ENCODE measurements around the gene SDF4.

GRCh38 chr1:1268284-1268682 lies 36.5 kb upstream of the SDF4 start:
- TF ChIP-seq CTCF (IDR thresholded peaks at IDR 0.05) (no peak), POLR2AphosphoS5 (IDR thresholded peaks at IDR 0.05) (no peak)
